HG03045 (cell line): ENCODE results near the gene BOD1.

Experiments used
- ATAC-seq: cut with Tn5 transposase; IDR thresholded peaks from one replicate; pipeline ENCODE4 v1.9.1; 2021; ENCODE audit warnings: mild to moderate bottlenecking, moderate library complexity; ENCODE audit not compliant: unreplicated experiment

The BOD1 gene

DNA sequence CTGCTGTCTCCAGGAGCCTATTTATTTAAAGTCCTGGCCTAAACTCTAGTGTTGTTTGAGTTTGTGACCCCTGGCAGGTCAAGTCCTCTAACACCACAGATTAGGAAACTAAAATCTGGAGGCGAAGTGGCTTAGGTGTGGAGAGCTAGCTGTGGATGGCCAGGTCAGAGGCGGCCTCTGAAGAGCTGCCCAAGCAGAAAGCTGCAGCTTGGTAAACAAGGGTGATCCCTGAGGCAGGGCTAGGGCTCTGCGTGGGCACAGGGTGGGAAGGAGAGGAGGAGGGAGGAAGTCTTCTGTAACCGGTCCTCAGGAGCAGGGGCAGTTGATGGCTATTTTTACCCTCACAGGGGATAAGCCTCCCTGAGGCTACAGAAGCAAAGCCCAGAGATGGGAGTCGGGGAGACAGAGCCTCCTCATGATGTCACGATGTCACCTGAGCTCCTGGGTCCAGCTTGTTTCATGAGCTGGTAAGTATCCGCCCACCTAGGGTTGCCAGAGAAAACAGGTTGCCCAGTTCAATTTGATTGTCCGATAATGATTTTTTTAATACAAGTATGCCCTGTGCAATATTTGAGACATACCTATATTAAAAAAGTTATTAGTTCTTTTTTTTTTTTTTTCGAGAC, 25.9 kb upstream of the BOD1 start:
- no peak for ATAC-seq

DNA sequence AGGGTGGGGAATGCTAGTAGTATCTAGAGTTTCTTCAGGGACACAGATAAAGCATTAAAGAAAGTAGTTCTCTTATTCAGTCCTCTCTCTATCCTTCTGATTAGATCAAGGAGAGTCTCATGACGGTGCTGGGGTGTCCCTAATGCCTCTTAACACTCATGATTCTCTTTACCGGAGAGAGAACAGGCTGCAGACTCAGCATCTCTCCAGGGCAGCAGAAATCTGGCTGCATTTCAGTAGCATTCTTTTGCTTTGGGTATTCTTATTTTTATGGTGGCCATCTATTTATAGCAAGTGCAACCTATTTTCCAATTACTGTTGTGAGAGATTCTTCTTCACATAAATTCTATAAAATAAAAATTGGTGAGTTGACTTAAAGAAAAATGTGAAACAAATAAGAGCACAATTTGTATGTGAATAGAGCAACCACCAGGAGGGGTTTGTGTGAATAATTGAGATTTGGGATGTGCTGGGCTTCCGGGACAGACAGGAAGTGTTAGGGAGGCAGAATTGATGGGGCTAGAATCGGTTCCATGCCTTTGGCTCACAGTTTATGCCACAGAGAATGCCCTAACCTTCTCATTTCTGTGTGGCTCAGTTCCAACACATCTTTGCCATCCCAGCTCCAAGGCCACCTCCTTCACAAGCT, 23.8 kb upstream of the BOD1 start:
- ATAC-seq = no peak

DNA sequence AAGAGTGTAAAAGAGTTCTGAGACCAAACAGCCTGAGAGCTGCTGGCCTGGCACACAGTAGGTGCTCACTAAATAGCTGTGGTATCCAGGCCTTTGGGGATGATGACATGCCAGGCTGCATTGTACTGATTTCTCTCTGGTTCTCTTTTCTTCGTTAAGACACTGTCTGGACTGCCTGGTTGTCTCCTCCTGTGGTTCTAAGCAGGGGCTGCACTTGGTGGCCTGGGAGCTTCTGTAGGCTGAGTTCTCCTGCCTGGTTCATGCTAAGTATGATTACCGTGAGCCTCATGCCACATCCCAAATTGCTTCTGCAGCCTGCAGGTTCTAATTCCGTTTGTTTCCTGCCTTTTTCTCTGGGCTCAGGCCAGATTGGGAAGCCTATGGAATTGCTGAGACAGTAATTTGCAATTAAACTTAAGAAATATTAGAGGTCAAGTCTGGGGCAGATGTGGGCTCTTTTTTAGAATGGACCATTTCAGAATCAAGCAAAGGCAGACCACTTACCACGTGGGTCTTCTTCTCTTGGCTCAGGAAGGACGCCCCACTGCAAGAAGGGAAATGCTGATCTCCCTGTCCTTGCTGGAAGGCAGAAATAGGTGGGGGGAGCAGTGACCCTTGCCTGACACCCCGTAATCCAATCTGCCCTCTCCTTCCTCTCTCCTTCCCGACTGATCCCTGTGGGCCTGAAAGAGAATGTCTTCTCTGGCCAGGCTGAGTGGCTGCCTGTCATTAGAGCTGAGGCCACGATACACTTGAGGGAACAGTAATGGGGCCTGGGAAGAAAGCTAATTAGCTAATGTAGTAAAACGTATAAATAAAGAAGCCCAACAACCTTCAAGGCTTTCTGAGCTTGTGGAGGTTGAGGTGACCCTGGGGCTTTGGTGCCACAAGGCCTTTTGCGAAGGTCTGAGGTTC, 21.9 kb upstream of the BOD1 start:
- ATAC-seq = no peak

DNA sequence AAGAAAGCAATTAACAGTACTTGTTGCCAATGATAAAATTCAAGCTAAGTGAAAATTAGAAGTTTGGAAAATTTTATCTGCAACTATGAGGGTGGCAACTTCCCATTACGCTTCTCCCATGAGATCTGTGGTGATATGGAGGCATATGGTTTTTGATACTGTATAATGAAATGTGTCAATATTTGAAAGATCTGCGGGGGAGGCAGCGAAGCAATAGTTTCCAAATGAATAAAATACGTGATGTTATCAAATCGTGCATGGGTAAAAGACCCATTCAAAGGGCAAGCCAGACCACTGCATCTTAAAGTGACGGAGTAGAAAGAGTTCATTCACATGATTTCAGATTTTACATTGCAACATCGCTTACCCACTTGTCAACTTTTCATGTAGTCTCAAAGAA, 20.9 kb upstream of the BOD1 start:
- ATAC-seq = no peak

DNA sequence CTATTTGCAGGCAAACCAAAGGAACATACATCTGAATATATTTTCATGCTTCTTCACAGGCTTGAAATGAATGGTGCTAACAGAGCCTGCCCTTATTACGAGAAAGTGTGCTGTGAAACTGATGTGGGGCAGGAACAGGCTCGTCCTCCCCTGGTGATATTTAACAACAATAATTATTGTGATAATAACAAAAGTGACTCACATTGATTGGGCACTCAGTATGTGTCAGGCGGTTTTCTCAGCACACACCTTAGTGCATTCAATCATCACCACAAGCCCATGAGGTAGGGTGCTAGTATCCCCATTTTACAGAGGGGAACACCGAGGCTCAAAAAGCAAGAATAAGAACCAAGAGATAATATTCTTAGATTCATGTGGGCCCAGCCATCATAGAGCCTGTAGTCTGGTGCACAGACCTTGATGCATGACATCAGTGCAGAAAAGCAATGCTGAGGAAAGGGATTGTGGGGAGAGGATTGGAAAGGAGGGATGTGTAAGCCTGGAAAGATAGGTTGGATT, 18.1 kb upstream of the BOD1 start:
- no peak for ATAC-seq

DNA sequence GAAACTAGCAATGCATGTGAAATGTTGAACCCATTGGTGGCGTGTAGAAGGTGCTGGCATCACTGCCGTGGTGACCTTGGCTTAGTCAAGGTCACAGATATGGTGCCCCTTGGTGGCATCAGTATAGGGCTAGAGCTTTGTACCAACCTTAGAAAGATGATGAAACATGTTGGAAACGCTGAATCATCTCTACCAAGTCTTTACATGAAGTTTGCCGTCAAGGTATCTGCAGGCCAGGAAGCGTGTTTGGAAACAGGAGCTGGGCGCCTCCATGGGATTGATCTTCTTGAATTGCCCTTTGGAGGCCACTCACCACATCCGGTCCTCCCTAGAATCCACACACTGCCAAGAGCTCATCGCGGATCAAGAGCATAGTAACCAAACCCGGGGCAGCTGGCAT, 16.9 kb upstream of the BOD1 start:
- no peak for ATAC-seq

DNA sequence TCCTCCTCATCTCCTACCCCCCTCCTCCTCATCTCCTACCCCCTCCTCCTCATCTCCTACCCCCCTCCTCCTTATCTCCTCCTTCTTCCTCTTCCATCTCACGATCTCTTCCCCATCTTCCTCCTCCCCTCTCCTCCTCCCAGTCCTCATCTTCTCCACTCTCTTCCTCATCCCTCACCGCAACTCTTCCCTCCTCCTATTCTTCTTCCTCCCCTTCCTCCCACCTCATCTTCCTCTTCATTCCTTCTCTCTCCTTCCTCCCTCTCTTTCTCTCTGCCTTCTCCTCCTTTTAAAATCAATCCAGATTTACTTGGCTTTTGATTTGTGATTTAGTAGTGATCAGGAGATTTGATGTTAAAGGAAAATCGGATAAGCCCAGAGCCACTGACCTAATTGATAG, 15.0 kb upstream of the BOD1 start:
- no peak for ATAC-seq

DNA sequence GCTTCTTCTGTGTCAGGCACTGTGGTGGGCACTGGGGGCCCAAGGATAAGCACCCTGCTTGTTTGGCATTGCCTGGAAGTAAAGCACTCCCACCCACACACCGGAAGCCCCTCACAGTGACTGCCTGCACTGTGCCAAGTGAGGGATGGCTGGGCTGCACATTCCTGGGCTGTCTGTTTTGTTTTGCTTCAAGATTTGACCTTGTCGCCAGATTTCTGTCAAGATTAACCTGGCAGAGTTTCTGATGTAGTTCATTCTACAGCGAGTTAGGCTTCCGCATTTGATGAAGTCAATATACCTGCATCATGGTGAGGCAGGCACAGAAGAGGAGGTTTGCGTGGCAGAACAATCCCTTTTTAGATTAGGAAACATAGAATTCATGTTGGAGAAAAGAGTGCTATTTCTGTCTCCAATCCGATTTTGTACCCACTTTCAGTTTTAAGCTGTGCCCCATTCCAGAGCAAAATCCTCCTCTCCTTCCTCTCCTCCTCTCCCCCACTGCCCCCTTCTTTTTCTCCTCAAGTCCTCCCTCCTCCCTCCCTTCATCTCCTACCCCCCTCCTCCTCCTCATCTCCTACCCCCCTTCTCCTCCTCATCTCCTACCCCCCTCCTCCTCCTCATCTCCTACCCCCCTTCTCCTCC, 14.4 kb upstream of the BOD1 start:
- no peak for ATAC-seq

DNA sequence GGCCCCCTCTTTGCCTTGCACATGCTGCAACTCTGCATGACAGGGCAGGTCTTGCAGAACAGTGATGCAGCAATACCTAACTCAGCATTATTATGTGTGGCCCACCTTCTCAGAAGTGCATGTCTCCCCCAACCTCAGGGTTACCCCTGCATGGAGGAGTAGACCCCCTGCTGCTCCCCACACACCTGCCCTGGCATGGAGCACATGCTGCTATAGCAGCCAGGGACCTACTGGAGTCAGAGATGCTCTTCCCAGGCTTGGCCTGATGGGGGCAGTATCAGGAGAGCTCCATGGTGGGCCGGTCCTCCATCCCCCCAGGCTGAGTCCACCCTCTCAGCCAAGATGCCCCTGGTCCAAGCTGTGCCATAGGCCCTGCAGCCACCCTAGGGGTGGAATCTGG, 13.2 kb upstream of the BOD1 start:
- ATAC-seq = no peak

DNA sequence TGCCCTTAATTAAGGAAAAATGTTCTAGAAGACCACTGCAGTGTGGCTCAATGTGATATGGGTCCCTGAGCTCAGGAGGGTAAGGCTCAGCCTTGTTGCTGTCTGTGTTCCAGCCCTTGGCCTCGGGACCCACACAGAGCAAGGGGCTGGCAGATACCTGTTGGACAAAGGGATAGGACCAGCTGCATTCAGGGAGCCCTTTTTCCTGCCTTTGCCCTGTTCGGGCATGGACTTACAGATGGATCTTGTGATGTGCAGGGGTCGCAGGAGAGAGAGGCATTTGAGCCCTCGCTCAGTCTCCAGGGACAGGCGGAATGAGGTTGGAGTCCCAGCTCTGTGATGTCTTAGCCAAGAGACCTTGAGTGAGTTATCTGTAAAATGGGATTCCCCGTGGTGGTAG, 12.1 kb upstream of the BOD1 start:
- ATAC-seq = no peak

DNA sequence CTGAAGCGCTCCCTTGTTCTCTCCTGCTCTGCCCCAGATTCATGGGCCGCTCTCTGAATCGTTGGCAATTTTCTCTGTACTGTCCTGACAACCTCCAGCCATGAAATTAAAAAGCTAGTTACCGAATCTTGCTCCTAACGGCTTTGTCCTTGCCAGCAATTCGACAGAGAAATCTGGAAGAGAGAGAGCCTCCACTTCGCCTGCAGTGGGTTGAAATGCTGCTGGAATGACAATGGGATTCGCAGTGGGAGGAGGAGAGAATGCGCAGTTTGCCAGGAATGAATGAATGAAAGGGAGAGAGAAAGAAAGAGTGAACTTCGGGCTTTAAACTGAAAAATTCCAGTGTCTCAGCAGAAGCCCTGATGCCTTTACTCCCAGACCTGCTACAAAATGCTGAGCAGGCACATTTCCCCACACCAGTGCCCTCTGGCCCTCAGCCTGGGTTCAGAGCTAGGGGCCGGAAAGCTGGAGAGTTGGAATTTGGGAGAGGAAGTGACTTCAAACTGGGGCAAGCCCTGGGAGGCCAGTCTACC, 11.5 kb upstream of the BOD1 start:
- ATAC-seq = no peak

DNA sequence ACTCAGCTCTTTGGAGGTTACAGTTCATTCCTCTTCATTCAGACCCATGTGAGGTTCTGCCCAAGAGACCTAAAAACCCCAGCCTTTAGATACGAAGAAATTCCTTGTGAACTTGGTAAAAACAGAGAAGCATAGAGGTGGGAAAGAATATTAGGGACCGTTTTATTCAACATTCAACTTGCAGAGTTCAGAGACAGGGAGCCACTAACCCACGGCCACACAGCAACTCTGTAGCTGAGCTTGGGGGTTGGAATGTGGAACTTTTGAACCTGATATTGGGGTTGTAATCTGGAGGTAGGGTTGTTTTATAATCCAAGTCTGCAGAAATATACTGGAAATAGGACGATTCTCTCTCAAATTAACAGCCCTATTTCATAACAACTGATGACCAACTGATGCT, 10.8 kb upstream of the BOD1 start:
- ATAC-seq = no peak

DNA sequence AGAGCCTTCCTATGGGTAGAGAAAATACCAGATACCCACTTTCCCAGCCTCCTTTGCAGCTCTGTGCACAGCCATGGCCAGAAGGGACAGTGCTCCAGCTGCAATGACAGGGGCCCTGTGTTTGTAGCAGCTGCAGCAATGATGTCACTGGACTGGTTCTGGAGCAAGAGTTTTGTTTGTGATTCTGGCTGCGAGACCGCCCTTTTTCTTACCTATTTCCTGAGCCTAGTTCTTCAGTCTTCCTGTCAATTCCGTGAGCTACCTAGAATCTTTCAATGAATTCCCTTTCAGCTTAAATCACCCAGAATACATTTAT, 10.0 kb upstream of the BOD1 start:
- ATAC-seq = no peak

DNA sequence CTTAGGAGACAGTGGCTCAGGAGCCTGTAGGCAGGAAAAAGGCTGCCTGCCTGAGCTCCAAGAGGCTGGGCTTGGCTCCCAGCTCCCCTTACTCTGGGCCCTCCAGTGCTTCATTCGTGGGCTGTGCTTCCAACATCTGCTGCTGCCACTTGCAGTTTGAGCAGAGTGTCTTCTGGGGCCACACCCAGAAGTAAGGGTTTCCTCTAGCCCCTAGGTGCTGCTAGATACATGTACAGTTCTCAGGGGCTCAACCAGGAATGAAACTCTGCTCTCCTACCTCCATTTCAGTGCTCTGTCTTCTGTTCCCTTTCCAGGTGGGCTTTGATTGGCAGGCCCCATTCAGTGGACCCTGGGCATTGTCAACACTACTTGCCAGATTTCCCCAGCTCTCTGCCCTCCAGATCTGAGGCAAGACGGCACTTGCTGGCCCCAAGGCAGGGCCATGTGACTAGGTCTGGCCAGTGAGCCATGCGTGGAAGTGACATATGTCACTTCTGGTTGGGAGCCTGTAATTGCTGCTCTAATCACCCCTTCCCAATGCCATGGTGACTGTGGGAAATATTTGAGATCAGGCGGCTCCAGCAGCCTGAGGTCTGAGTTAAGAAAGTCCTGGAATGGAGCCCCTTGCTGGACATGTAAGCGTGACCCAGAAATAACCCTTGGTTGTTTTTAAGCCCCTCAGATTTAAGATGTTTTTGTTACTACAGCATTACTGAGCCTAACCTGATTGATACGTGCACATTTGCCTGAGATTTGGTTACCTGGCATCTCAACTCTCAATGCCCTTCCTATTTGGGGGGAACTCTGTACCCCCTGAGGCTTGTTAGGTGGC, 9.4 kb upstream of the BOD1 start:
- ATAC-seq = peak; percentile 62

DNA sequence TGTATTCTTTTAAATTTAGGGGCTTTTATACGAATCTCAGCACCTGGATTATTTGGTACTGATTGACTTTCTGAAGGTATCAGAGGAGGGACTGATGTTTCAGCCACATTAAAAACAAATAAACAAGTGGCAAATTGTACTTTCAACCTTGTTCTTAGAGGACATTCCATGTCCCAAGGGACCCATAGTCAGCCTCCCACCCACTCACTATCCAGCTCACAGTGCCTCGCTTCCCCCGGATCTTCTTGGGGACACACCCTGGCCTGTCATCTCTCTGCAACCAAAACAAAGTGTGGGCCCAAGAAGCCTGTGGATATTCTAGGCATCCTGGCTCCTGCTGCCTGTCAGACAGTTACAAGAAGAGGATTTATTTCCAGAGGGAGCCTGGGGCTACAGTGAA, 8.8 kb upstream of the BOD1 start:
- ATAC-seq = no peak

DNA sequence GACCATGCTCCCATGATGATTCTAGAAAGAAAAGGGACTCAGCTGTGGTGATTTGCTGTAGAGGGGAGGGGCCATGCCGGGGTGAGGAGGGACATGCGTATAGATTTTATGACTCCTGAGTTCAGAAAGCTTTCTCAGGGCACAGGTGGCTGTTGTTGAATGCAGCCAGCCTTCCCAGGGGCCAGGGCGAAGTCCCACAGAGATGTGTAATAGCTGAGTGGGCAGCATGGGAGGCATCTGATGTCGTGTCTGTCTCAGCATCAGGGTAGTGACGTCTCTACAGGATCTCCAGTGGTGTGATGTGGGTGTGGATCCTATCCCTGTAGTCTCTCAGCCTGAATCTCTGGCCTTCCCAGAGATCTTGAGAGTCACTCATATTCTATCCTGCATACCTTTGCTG, 7.8 kb upstream of the BOD1 start:
- no peak for ATAC-seq

DNA sequence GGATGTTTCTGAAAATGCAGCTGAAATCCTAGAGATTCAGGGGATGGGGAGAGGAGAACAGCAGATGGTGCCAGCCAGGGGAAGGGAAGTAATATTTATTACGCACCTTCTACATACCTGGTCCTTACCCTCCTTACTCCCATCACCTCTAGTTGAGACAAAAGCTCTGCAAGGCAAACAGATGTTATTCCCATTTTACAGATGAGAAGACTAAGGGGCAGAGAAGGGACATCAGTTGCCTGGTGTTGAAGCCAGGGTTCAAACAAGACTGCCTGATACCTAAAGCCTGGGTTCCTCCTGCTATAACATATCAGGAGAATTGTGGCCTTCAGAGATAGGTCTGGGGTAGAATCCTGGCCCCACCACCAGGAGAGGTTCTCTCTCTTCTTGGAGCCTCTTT, 7.3 kb upstream of the BOD1 start:
- no peak for ATAC-seq

DNA sequence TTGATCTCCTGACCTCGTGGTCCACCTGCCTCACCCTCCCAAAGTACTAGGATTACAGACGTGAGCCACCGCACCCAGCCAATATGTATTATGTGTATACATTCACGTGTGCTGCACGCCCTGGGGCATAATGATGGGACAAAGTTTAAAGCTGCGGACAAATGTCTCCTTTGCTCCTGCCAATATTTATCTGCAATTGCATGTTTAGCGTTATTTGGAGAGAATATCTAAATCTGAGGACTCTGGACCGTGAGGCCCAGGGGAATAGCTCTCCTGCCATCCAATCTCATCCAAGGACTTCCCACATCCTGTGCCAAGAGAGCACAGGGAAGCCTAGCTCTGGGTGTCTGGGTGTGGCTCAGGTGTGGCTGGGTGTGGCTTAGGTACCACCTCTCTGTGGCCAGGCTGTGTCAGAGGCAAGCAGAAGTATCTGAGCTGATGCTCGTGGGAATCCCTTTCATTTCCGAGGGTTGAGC, 6.9 kb upstream of the BOD1 start:
- no peak for ATAC-seq

DNA sequence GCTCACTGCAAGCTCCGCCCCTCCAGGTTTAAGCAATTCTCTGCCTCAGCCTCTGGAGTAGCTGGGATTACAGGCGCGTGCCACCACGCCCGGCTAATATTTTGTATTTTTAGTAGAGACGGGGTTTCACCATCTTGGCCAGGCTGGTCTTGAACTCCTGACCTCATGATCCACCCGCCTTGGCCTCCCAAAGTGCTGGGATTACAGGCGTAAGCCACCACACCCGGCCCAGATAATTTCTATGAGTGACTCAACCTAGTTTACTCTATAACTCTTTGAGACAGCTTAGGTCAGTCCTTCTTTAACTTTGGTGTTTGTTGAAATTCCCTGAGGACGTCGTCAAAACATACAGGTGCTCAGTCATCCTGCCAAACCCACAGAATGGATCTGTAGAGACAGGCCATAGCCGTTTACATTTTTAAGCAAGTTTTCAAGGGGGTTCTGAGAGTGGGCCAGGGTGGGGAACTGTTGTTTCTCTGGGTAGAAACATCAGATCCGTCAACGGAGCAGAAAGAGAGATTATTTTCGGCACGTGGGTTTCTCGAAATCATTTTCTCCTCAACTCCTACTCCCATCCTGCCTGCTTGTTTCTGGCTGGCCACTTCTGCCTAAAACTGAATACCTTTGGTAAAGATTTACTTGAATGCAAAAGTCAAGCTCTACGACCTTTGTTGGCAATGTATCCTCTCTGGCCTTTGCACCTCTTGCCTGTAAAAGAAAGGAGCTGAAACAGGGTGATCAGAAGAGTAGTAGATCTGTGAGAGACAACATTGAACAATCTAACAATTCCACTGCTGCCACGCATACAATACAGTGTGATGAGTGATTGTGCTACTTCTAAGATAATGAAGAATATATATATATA, 6.0 kb upstream of the BOD1 start:
- no peak for ATAC-seq
